Ovary (tissue), 3 donors: Measurements from ENCODE around the gene RACK1.

ENCODE experiments used
- CTCF ChIP-seq, 3 donors: fragments of 450-650 bp in 2 of 3; fragments of 200-600 bp in 1 of 3; IDR thresholded peaks; one replicate each; pipeline versions ENCODE4 v1.5.1 to v1.8.0; 2016 to 2022; ENCODE audit warnings: antibody characterized with exemption in 3 of 3, mild to moderate bottlenecking in 1 of 3
- POLR2A ChIP-seq: fragments of 450-650 bp; IDR thresholded peaks from one replicate; pipeline ENCODE4 v1.6.1; 2017; ENCODE audit warnings: antibody characterized with exemption, mild to moderate bottlenecking, moderate library complexity
- donor health status: DM: no; HTN: no; CAD: no.

- no peak for TF ChIP-seq POLR2A
- no peak for TF ChIP-seq CTCF (IDR thresholded peaks at IDR 0.05)
These were observed 22.5 kb downstream of the RACK1 start for GRCh38 chr5:181221105-181221791.
